ENCODE data around the gene SH2D1B. TPM values are rescaled to one million over a fixed set of nuclear protein-coding genes. Genes with fewer than 3 reads are reported as not detected.

SH2D1B gene
- total RNA-seq, 1 donor from 2014 or later, result not detected

DNA sequence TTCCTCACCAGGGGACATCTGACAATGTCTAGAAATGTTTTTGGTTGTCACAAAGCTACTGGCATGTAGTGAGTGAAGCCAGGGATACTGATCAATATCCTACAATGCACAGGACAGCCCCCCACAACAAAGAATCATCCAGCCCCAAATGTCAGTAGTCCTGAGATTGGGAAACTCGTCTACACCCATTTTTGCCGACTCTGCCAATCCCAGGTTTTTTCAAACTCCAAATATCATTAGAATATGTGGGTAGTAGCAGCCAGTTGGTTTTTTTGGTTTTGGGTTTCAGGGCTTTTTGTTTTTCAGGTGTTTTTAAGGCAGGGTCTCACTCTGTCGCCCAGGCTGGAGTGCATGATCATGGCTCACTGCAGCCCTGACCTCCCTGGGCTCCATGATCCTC is 41.2 kb downstream of the SH2D1B start:
- H3K36me3 Mint-ChIP-seq (ENCODE audit: low read depth, unreplicated experiment), result peaks cover 2% of the 10 kb centered on the region
- no peak for TF ChIP-seq EZH2 (IDR thresholded peaks at IDR 0.05; ENCODE audit: insufficient read depth, low read length)
- TF ChIP-seq, protein P1, sequence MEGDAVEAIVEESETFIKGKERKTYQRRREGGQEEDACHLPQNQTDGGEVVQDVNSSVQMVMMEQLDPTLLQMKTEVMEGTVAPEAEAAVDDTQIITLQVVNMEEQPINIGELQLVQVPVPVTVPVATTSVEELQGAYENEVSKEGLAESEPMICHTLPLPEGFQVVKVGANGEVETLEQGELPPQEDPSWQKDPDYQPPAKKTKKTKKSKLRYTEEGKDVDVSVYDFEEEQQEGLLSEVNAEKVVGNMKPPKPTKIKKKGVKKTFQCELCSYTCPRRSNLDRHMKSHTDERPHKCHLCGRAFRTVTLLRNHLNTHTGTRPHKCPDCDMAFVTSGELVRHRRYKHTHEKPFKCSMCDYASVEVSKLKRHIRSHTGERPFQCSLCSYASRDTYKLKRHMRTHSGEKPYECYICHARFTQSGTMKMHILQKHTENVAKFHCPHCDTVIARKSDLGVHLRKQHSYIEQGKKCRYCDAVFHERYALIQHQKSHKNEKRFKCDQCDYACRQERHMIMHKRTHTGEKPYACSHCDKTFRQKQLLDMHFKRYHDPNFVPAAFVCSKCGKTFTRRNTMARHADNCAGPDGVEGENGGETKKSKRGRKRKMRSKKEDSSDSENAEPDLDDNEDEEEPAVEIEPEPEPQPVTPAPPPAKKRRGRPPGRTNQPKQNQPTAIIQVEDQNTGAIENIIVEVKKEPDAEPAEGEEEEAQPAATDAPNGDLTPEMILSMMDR (IDR thresholded peaks at IDR 0.05; ENCODE audit: insufficient read depth, low read depth, low read length), result no peak
- H3K9me3 Mint-ChIP-seq (ENCODE audit: unreplicated experiment), result no peaks in the 10 kb centered on the region
- no peak for DNase-seq (ENCODE audit: low read depth)
- no peaks in the 10 kb centered on the region for H3K27me3 ChIP-seq (ENCODE audit: insufficient read depth, low read length)
- no peaks in the 10 kb centered on the region for H3K36me3 ChIP-seq (ENCODE audit: insufficient read depth, low read length)
- no peaks in the 10 kb centered on the region for H4K20me1 ChIP-seq (ENCODE audit: insufficient read depth, low read length)
- no peak overlapping the region for H3K27ac ChIP-seq (ENCODE audit: low read depth, low read length)
- H3K4me2 ChIP-seq (ENCODE audit: low read length), result no peak overlapping the region
- no peak overlapping the region for H3K4me3 ChIP-seq (ENCODE audit: insufficient read depth, low read depth, low read length)
- no peak overlapping the region for H3K9ac ChIP-seq (ENCODE audit: low read length)
- H3K27ac Mint-ChIP-seq (ENCODE audit: unreplicated experiment), result no peak overlapping the region
- no peaks in the 10 kb centered on the region for H3K79me2 ChIP-seq (ENCODE audit: insufficient read depth, low read length)
- H2AFZ ChIP-seq (ENCODE audit: low read depth, low read length), result no peak overlapping the region
- peaks cover 20% of the 10 kb centered on the region for H3K4me1 ChIP-seq (ENCODE audit: insufficient read depth, low read length)
- no peak for FAIRE-seq
- H3K4me3 Mint-ChIP-seq (ENCODE audit: unreplicated experiment), result no peak overlapping the region
- H3K9me3 ChIP-seq (ENCODE audit: insufficient read depth, low read depth, low read length), result no peaks in the 10 kb centered on the region
- H3K4me1 Mint-ChIP-seq (ENCODE audit: low read depth, unreplicated experiment), result peaks cover 19% of the 10 kb centered on the region
- peaks cover 4% of the 10 kb centered on the region for H3K27me3 Mint-ChIP-seq (ENCODE audit: low read depth, unreplicated experiment)

DNA sequence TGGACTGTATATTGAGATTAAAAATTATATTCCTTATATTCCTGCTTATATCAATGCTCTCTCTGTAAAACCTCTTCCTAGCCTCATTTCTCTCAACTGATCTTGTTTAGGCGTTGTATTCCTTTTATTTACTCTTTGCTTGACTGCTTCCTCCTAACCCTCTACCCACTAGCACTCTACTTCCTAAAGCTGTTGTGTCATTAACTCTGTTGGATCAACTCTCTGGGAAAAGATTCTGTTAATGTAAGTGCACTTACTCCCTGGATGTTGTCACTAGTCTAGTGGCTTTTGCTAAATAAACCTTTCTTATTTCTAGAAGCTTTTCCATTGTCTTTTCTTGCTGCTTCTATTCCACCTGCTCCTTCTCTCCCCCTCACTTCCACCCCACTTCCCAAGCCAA is 41.8 kb downstream of the SH2D1B start:
- no peaks in the 10 kb centered on the region for H3K36me3 ChIP-seq (ENCODE audit: insufficient read depth, low read length)
- FAIRE-seq, result no peak
- H3K79me2 ChIP-seq (ENCODE audit: insufficient read depth, low read length), result no peaks in the 10 kb centered on the region
- H4K20me1 ChIP-seq (ENCODE audit: insufficient read depth, low read length), result no peaks in the 10 kb centered on the region
- no peak overlapping the region for H3K27ac ChIP-seq (ENCODE audit: low read depth, low read length)
- TF ChIP-seq EZH2 (IDR thresholded peaks at IDR 0.05; ENCODE audit: insufficient read depth, low read length), result no peak
- TF ChIP-seq, protein P1 (IDR thresholded peaks at IDR 0.05; ENCODE audit: insufficient read depth, low read depth, low read length), result no peak
- no peaks in the 10 kb centered on the region for H3K27me3 ChIP-seq (ENCODE audit: insufficient read depth, low read length)
- no peak overlapping the region for H3K4me2 ChIP-seq (ENCODE audit: low read length)
- peaks cover 2% of the 10 kb centered on the region for H3K36me3 Mint-ChIP-seq (ENCODE audit: low read depth, unreplicated experiment)
- H3K9me3 Mint-ChIP-seq (ENCODE audit: unreplicated experiment), result no peaks in the 10 kb centered on the region
- H3K27me3 Mint-ChIP-seq (ENCODE audit: low read depth, unreplicated experiment), result peaks cover 4% of the 10 kb centered on the region
- peaks cover 19% of the 10 kb centered on the region for H3K4me1 Mint-ChIP-seq (ENCODE audit: low read depth, unreplicated experiment)
- no peak for DNase-seq (ENCODE audit: low read depth)
- H3K9ac ChIP-seq (ENCODE audit: low read length), result no peak overlapping the region
- no peak overlapping the region for H3K27ac Mint-ChIP-seq (ENCODE audit: unreplicated experiment)
- H3K4me3 Mint-ChIP-seq (ENCODE audit: unreplicated experiment), result no peak overlapping the region
- peaks cover 20% of the 10 kb centered on the region for H3K4me1 ChIP-seq (ENCODE audit: insufficient read depth, low read length)
- no peaks in the 10 kb centered on the region for H3K9me3 ChIP-seq (ENCODE audit: insufficient read depth, low read depth, low read length)
- no peak overlapping the region for H2AFZ ChIP-seq (ENCODE audit: low read depth, low read length)
- no peak overlapping the region for H3K4me3 ChIP-seq (ENCODE audit: insufficient read depth, low read depth, low read length)

DNA sequence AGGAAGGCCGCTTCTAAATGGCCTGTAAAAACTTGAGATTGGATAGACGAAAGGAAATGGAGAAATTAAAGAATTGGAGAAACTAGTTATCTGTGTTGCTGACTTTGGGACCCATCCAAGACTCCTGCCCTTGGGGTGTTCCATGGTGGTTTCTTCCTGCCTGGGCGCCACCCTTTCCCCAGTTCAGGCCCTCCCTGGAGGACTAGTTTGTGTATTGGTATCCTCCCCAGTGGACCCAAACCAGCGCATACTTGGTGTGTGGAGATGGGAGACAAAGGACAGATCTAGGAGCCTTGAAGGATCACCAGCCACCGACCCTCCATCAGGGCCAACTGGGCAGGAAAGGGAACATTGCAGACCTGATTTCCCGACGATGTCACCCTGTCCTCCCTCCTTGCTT is 42.4 kb downstream of the SH2D1B start:
- H3K9me3 Mint-ChIP-seq (ENCODE audit: unreplicated experiment), result no peaks in the 10 kb centered on the region
- no peaks in the 10 kb centered on the region for H3K36me3 ChIP-seq (ENCODE audit: insufficient read depth, low read length)
- FAIRE-seq, result no peak
- no peak overlapping the region for H2AFZ ChIP-seq (ENCODE audit: low read depth, low read length)
- H3K36me3 Mint-ChIP-seq (ENCODE audit: low read depth, unreplicated experiment), result peaks cover 2% of the 10 kb centered on the region
- H3K4me1 ChIP-seq (ENCODE audit: insufficient read depth, low read length), result peaks cover 22% of the 10 kb centered on the region
- H3K27me3 ChIP-seq (ENCODE audit: insufficient read depth, low read length), result no peaks in the 10 kb centered on the region
- peaks cover 21% of the 10 kb centered on the region for H3K4me1 Mint-ChIP-seq (ENCODE audit: low read depth, unreplicated experiment)
- H3K4me3 Mint-ChIP-seq (ENCODE audit: unreplicated experiment), result no peak overlapping the region
- no peak overlapping the region for H3K4me3 ChIP-seq (ENCODE audit: insufficient read depth, low read depth, low read length)
- H3K27me3 Mint-ChIP-seq (ENCODE audit: low read depth, unreplicated experiment), result peaks cover 6% of the 10 kb centered on the region
- H3K9ac ChIP-seq (ENCODE audit: low read length), result no peak overlapping the region
- H3K9me3 ChIP-seq (ENCODE audit: insufficient read depth, low read depth, low read length), result no peaks in the 10 kb centered on the region
- H3K27ac Mint-ChIP-seq (ENCODE audit: unreplicated experiment), result no peak overlapping the region
- no peak for DNase-seq (ENCODE audit: low read depth)
- no peaks in the 10 kb centered on the region for H3K79me2 ChIP-seq (ENCODE audit: insufficient read depth, low read length)
- no peaks in the 10 kb centered on the region for H4K20me1 ChIP-seq (ENCODE audit: insufficient read depth, low read length)
- no peak overlapping the region for H3K27ac ChIP-seq (ENCODE audit: low read depth, low read length)
- H3K4me2 ChIP-seq (ENCODE audit: low read length), result no peak overlapping the region
- TF ChIP-seq, protein P1 (IDR thresholded peaks at IDR 0.05; ENCODE audit: insufficient read depth, low read depth, low read length), result no peak
- TF ChIP-seq EZH2 (IDR thresholded peaks at IDR 0.05; ENCODE audit: insufficient read depth, low read length), result no peak

All from astrocyte (in vitro differentiated cells and primary cell).